GM12872 (cell line): ENCODE data around the gene STK31.

Experiments used
- CTCF ChIP-seq: IDR thresholded peaks from 3 replicates; pipeline ENCODE4 v1.5.1; 2011; ENCODE audit warnings: low read depth, mild to moderate bottlenecking, low read length, moderate library complexity; ENCODE audit not compliant: insufficient read depth

The STK31 gene

GRCh38 chr7:23791721-23792120, 81.7 kb downstream of the STK31 start:
- no peak for TF ChIP-seq CTCF

DNA sequence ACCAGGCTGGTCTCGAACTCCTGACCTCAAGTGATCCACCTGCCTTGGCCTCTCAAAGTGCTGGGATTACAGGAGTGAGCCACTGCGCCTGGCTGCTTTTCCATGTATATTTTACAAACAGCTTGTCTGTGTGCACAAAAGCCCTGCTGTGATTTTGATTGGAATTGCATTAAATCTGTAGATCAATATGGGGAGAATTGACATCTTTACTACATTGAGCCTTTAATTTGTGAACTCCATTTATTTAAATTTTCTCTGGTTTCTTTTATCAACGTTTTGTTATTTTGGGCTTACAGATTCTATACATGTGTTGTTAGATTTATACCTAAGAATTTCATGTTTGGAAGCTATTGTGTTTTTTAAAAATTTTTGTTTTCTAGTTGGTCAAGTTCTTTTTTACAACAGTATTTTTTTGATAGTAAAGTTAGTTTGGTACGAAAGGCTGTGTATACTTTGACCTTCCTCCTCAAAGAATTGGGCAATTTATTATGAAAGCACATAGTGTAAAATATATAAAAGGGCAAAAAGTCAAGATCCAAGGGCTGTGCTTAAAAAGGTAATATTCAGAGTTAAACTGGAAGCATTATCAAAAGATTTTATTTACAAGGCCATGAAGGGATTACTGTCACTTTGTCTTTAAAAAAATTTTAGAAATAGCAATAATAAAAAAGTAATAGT, 92.8 kb downstream of the STK31 start:
- no peak for TF ChIP-seq CTCF

- no peak for TF ChIP-seq CTCF
Observed at GRCh38 chr7:23804707-23805106, 94.7 kb downstream of the STK31 start.

GRCh38 chr7:23808421-23808820, 98.4 kb downstream of the STK31 start:
- TF ChIP-seq CTCF: no peak

- no peak for TF ChIP-seq CTCF
Observed at GRCh38 chr7:23810099-23810498, 100.1 kb downstream of the STK31 start.

GRCh38 chr7:23811540-23811939, 101.5 kb downstream of the STK31 start:
- peak; percentile 56 for TF ChIP-seq CTCF

DNA sequence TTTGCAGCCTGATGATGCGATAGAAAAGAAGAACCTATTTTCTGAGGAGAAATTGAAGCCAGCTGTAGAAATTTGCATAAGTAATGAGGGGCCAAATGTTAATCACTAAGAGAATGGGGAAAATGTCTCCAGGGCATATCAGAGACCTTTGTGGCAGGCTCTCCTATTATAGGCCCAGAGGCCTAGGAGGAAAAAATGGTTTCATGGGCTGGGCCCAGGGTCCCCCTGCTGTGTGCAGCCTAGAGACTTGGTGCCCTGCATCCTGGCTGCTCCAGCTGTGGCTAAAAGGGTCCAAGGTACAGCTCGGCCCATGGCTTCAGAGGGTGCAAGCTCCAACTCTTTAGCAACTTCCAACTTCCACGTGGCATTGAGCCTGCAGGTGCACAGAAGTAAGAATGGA, 123.4 kb downstream of the STK31 start:
- no peak for TF ChIP-seq CTCF

GRCh38 chr7:23852135-23852534, 142.1 kb downstream of the STK31 start:
- no peak for TF ChIP-seq CTCF
